Mesenchymal stem cell (in vitro differentiated cells and primary cell): Measurements from ENCODE around the gene NCBP2L.

Experiments used
- DNase-seq: peaks from one replicate; pipeline ENCODE4 v3.0.0-alpha.2; 2013
- H2AFZ ChIP-seq: one replicate; pipeline ENCODE4 v1.6.1; 2013; ENCODE audit warnings: low read depth, mild to moderate bottlenecking, control low read depth, inconsistent platforms, low read length, moderate library complexity
- H2AK5ac ChIP-seq: 2 replicates; pipeline ENCODE4 v1.6.1; 2013; ENCODE audit warnings: low read length, moderate library complexity, mild to moderate bottlenecking, inconsistent platforms; ENCODE audit not compliant: severe bottlenecking
- H2BK120ac ChIP-seq: one replicate; pipeline ENCODE4 v1.6.1; 2013; ENCODE audit warnings: low read depth, mild to moderate bottlenecking, inconsistent platforms, low read length, moderate library complexity
- H2BK12ac ChIP-seq, 2 experiments: one replicate each; pipeline ENCODE4 v1.6.1; 2013; ENCODE audit warnings: inconsistent platforms in 2 of 2, low read length in 2 of 2, mild to moderate bottlenecking in 2 of 2, moderate library complexity in 2 of 2, control low read depth in 1 of 2
- H2BK15ac ChIP-seq: one replicate; pipeline ENCODE4 v1.6.1; 2013; ENCODE audit warnings: mild to moderate bottlenecking, low read depth, inconsistent platforms; ENCODE audit not compliant: poor library complexity, severe bottlenecking
- H2BK5ac ChIP-seq: 2 replicates; pipeline ENCODE4 v1.6.1; 2013; ENCODE audit warnings: low read depth, mild to moderate bottlenecking, low read length, control low read depth, inconsistent platforms; ENCODE audit not compliant: poor library complexity, severe bottlenecking
- H3K14ac ChIP-seq, 2 experiments: one replicate each; pipeline ENCODE4 v1.6.1; 2013; ENCODE audit warnings: inconsistent platforms in 2 of 2, low read length in 2 of 2, control low read depth in 1 of 2, mild to moderate bottlenecking in 1 of 2, moderate library complexity in 1 of 2
- H3K18ac ChIP-seq, 2 experiments: one replicate each; pipeline ENCODE4 v1.6.1; 2013; ENCODE audit warnings: inconsistent platforms in 2 of 2, low read length in 2 of 2, control low read depth in 1 of 2, low read depth in 1 of 2, mild to moderate bottlenecking in 1 of 2
- H3K23ac ChIP-seq, 2 experiments: one replicate each; pipeline ENCODE4 v1.6.1; 2013; ENCODE audit warnings: inconsistent platforms in 2 of 2, low read length in 2 of 2, mild to moderate bottlenecking in 2 of 2, moderate library complexity in 2 of 2, control low read depth in 1 of 2
- H3K27ac ChIP-seq: 2 replicates; pipeline ENCODE4 v1.5.1; 2013; ENCODE audit warnings: mild to moderate bottlenecking, moderate library complexity, low read length, control low read depth, inconsistent platforms; ENCODE audit not compliant: poor library complexity, severe bottlenecking
- H3K27me3 ChIP-seq, 2 experiments: 2 replicates each; pipeline versions ENCODE4 v1.6.1 to v1.7.0; 2013; ENCODE audit warnings: low read length in 2 of 2, mild to moderate bottlenecking in 2 of 2, moderate library complexity in 2 of 2, control low read depth in 1 of 2, inconsistent platforms in 1 of 2; ENCODE audit not compliant: control insufficient read depth in 1 of 2, insufficient read depth in 1 of 2
- H3K36me3 ChIP-seq, 2 experiments: 2 replicates each; pipeline versions ENCODE4 v1.6.1 to v1.7.0; 2013; ENCODE audit warnings: low read length in 2 of 2, control low read depth in 1 of 2, inconsistent platforms in 1 of 2, low read depth in 1 of 2, mild to moderate bottlenecking in 1 of 2; ENCODE audit not compliant: insufficient read depth in 2 of 2, control insufficient read depth in 1 of 2
- H3K4ac ChIP-seq, 2 experiments: one replicate each; pipeline ENCODE4 v1.6.1; 2013; ENCODE audit warnings: inconsistent platforms in 2 of 2, low read length in 2 of 2, mild to moderate bottlenecking in 2 of 2, moderate library complexity in 2 of 2, control low read depth in 1 of 2, low read depth in 1 of 2
- H3K4me1 ChIP-seq: 2 replicates; pipeline ENCODE4 v1.6.1; 2013; ENCODE audit warnings: low read depth, low read length, control low read depth; ENCODE audit not compliant: control insufficient read depth, insufficient read depth
- H3K4me2 ChIP-seq: 2 replicates; pipeline ENCODE4 v1.6.1; 2013; ENCODE audit warnings: low read length, mild to moderate bottlenecking, inconsistent platforms; ENCODE audit not compliant: poor library complexity, severe bottlenecking
- H3K4me3 ChIP-seq, 2 experiments: 2 replicates each; pipeline versions ENCODE4 v1.5.1 to v1.7.0; 2013; ENCODE audit warnings: low read length in 2 of 2, mild to moderate bottlenecking in 2 of 2, control low read depth in 1 of 2, low read depth in 1 of 2; ENCODE audit not compliant: insufficient read depth in 1 of 2
- H3K79me1 ChIP-seq: replicated peaks from 2 replicates; pipeline ENCODE4 v1.6.1; 2013; ENCODE audit warnings: mild to moderate bottlenecking, control low read depth, low read length, inconsistent platforms; ENCODE audit not compliant: poor library complexity, severe bottlenecking
- H3K9ac ChIP-seq: 2 replicates; pipeline ENCODE4 v1.7.0; 2013; ENCODE audit warnings: mild to moderate bottlenecking, low read length, moderate library complexity
- H3K9me3 ChIP-seq: 2 replicates; pipeline ENCODE4 v1.7.0; 2013; ENCODE audit warnings: mild to moderate bottlenecking, low read length; ENCODE audit not compliant: control insufficient read depth
- H4K8ac ChIP-seq: one replicate; pipeline ENCODE4 v1.6.1; 2013; ENCODE audit warnings: inconsistent platforms, mild to moderate bottlenecking, low read length, moderate library complexity
- H4K91ac ChIP-seq: one replicate; pipeline ENCODE4 v1.6.1; 2013; ENCODE audit warnings: mild to moderate bottlenecking, low read length, inconsistent platforms
- WGBS: methylation state at CpG from one replicate; pipeline ENCODE4 v1.1.7; 2013; ENCODE audit warnings: mixed read lengths; 5-methylcytosine and 5-hydroxymethylcytosine counted together

NCBP2L gene

GRCh38 chrX:107741404-107741790 lies 36.1 kb upstream of the NCBP2L start:
- peak overlapping the region; percentile 75 for H4K91ac ChIP-seq

GRCh38 chrX:107742700-107743191 lies 34.8 kb upstream of the NCBP2L start:
- WGBS = 52% methylated on average over 22 of the region's 23 CpGs
- no peak for DNase-seq

More at GRCh38 chrX:107741404-107741790, 36.1 kb upstream of the NCBP2L start:
- Histone ChIP-seq H4K8ac (peak overlapping the region; percentile 54), H3K27me3 (peaks cover 0 to 91% of the 10 kb centered on the region in 2 experiments), H2AK5ac (no peak overlapping the region), H2AFZ (no peak overlapping the region), H2BK5ac (no peak overlapping the region), H3K18ac (peak overlapping the region; percentile 40 to 62), H3K4ac (peak overlapping the region; percentile 2 to 7), H3K4me2 (no peak overlapping the region), H2BK15ac (peak overlapping the region; percentile 28), H3K4me3 (peak overlapping the region in 1 of 2 experiments; percentile 36), H3K36me3 (no peaks in the 10 kb centered on the region), H2BK12ac (peak overlapping the region; percentile 84 to 94), H3K23ac (no peak overlapping the region), H3K9me3 (no peaks in the 10 kb centered on the region), H3K14ac (peak overlapping the region in 1 of 2 experiments; percentile 86), H3K9ac (no peak overlapping the region), H3K27ac (no peak overlapping the region), H3K79me1 (no peaks in the 10 kb centered on the region), H2BK120ac (peak overlapping the region; percentile 49), H3K4me1 (peaks cover 15% of the 10 kb centered on the region)
- no peak for DNase-seq
- WGBS = 76% methylated on average over 7 of the region's 7 CpGs

GRCh38 chrX:107743995-107744394 lies 33.5 kb upstream of the NCBP2L start:
- H3K9ac ChIP-seq = no peak overlapping the region
- no peak overlapping the region for H3K4ac ChIP-seq
- no peak overlapping the region for H2BK120ac ChIP-seq
- no peak overlapping the region for H2BK15ac ChIP-seq
- H2BK5ac ChIP-seq = no peak overlapping the region
- no peak overlapping the region for H3K23ac ChIP-seq
- WGBS = 100% methylated on average over 6 of the region's 7 CpGs
- no peak overlapping the region for H2AK5ac ChIP-seq
- no peak overlapping the region for H3K4me3 ChIP-seq
- H2AFZ ChIP-seq = no peak overlapping the region
- H3K4me2 ChIP-seq = no peak overlapping the region
- peaks cover 16% of the 10 kb centered on the region for H3K4me1 ChIP-seq
- H3K18ac ChIP-seq = no peak overlapping the region
- H3K9me3 ChIP-seq = no peaks in the 10 kb centered on the region
- H3K36me3 ChIP-seq = no peaks in the 10 kb centered on the region
- peaks cover 0 to 85% of the 10 kb centered on the region in 2 experiments for H3K27me3 ChIP-seq
- no peak overlapping the region for H4K8ac ChIP-seq
- no peak overlapping the region for H4K91ac ChIP-seq
- H3K14ac ChIP-seq = no peak overlapping the region
- no peak overlapping the region for H2BK12ac ChIP-seq
- H3K79me1 ChIP-seq = no peaks in the 10 kb centered on the region
- no peak for DNase-seq
- no peak overlapping the region for H3K27ac ChIP-seq

More at GRCh38 chrX:107742700-107743191, 34.8 kb upstream of the NCBP2L start:
- Histone ChIP-seq H3K14ac (peak overlapping the region in 1 of 2 experiments; percentile 65), H2AFZ (peak overlapping the region; percentile 5), H3K9me3 (no peaks in the 10 kb centered on the region), H3K23ac (no peak overlapping the region), H3K9ac (no peak overlapping the region), H3K79me1 (no peaks in the 10 kb centered on the region), H2BK120ac (peak overlapping the region; percentile 54), H3K4me3 (no peak overlapping the region), H4K91ac (peak overlapping the region; percentile 43), H3K27ac (no peak overlapping the region), H4K8ac (peak overlapping the region; percentile 93), H2AK5ac (no peak overlapping the region), H2BK5ac (no peak overlapping the region), H3K27me3 (peaks cover 0 to 85% of the 10 kb centered on the region in 2 experiments), H3K4me1 (peaks cover 14% of the 10 kb centered on the region), H2BK12ac (peak overlapping the region; percentile 91 to 96), H3K18ac (peak overlapping the region; percentile 28 to 85), H2BK15ac (peak overlapping the region; percentile 80), H3K36me3 (no peaks in the 10 kb centered on the region), H3K4me2 (no peak overlapping the region), H3K4ac (peak overlapping the region; percentile 9 to 24)

GRCh38 chrX:107744868-107745267 lies 32.7 kb upstream of the NCBP2L start:
- Histone ChIP-seq H2BK15ac (no peak overlapping the region), H3K4ac (no peak overlapping the region), H3K9me3 (no peaks in the 10 kb centered on the region), H3K4me3 (no peak overlapping the region), H3K27ac (no peak overlapping the region), H3K14ac (no peak overlapping the region), H3K23ac (no peak overlapping the region), H3K27me3 (peaks cover 0 to 84% of the 10 kb centered on the region in 2 experiments), H2BK12ac (no peak overlapping the region), H3K4me2 (no peak overlapping the region), H3K9ac (no peak overlapping the region), H4K8ac (no peak overlapping the region), H2BK120ac (no peak overlapping the region), H3K79me1 (no peaks in the 10 kb centered on the region), H2AK5ac (no peak overlapping the region), H3K36me3 (no peaks in the 10 kb centered on the region), H2AFZ (no peak overlapping the region), H3K18ac (no peak overlapping the region), H3K4me1 (peaks cover 16% of the 10 kb centered on the region), H2BK5ac (no peak overlapping the region), H4K91ac (no peak overlapping the region)
- WGBS = no CpG with 5 or more reads among the region's 2 CpGs
- DNase-seq = no peak
